ENCODE data around the gene RBM23.
"Not testable (repeated sequence)": the region's sequence is repeated elsewhere in the genome, so short reads cannot be mapped to it uniquely, and the experiment has no call there.

DNA sequence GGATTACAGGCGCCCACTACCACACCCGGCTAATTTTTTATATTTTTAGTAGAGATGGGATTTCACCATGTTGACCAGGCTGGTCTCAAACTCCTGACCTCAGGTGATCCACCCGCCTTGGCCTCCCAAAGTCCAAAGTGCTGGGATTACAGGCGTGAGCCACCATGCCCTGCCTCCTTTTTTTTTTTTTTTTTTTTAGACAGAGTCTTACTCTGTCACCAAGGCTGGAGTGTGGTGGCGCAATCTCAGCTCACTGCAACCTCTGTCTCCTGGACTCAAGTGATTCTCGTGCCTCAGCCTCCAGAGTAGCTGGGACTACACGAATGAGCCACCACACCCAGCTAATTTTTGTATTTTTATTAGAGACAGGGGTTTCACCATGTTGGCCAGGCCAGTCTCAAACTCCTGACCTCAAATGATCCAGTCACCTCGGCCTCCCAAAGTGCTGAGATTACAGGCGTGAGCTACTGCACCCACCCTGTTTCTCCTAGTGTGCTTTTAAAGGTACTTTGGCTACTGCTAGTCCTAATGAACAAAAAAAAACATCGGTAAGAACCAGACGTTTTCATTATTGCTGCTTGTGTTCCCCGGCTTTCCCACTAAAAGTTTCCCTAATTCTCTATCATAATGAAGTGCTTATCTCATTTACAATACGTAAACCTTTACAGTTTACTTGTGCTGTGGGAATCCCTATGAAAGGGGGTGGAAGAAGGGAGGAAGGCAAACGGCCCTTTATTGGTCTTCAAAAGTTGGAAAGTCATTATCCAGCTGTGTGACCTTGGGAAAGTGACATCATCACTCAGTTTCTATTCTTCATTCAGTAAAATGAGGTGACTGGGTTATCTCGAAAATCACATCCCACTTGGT, 47.2 kb upstream of the RBM23 start:
- TF ChIP-seq CTCF (IDR thresholded peaks at IDR 0.05; ENCODE audit: low read depth, low read length); POLR2A (IDR thresholded peaks at IDR 0.05; ENCODE audit: extremely low read depth, insufficient read length); MYC (IDR thresholded peaks at IDR 0.05; ENCODE audit: low read depth, low read length); MAX (IDR thresholded peaks at IDR 0.05; ENCODE audit: low read depth, low read length): not testable (repeated sequence)
